HG03196 (cell line): ENCODE data around the gene TEPSIN.

Source experiments
- ATAC-seq: cut with Tn5 transposase; IDR thresholded peaks from one replicate; pipeline ENCODE4 v1.9.1; 2021; ENCODE audit not compliant: unreplicated experiment

TEPSIN gene

DNA sequence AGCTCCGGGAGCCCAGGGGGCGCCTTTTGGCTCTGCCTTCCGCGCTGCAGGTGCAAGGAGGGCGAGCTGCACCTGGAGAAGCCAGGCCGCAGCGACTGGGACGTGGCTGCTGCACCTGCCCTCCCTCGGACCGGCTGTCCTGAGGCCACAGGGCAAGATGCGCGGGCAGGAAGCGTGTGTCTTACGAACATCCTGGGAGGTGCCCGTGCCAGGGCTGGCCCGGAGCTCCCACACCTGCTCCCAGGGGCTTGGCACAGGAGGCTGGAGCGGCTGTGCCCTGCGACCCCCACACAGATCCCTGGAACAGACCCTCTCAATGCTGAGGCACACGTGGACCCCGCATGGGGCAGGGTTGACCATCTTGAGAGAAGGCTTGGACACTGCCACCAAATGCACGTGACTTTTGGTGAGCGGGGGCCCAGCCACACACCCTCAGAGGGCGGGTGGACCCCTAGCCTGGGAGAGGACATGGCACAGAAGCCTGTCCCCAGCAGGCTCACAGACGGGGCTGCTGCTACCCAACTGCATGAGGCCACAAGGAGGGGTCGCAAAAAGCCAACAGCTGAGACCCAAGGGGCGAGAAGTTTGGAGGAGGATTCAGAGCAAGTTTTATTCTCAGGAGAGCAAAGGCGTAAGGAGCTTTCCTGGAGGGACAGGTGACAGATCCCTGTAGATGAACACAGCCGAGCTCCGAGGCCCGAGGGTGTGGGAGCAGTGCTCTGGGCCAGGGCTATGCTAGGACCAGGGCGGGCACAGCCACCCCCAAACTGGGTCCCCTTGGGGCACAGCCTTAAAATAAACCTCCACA lies 11.6 kb upstream of the TEPSIN start:
- ATAC-seq, result no peak

DNA sequence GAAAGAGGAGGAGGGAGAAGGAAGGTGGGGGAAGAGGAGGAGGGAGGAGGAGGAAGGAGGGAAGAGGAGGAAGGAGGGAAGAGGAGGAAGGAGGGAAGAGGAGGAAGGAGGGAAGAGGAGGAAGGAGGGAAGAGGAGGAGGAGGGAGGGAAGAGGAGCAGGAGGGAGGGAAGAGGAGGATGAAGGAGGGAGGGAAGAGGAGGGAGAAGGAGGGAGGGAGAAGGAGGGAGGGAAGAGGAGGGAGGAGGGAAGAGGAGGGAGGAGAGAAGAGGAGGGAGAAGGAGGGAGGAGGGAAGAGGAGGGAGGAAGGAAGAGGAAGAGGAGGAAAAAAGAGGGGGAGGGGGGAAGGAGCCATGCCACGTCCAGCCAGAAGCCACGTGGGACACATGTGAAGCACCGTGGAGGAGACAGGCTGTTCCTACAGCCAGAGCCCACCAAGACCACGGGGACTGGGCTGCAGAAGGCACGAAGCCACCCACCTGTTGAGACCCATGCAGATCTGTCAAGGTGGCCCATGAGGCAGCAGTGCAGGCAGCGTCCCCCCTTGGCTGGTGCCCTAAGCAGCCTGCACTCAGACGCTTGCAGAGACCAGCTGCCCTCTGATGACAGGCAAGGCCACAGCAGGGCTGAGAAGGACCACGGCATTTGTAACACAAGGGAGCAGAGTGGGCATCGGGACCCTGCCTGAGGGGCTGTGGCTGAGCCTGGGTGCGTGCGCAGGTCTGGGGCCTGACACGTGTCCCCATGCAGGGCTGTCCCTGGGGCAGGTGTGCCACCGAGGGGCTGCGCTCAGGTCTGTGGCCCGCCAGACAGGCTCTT lies 10.6 kb upstream of the TEPSIN start:
- no peak for ATAC-seq

DNA sequence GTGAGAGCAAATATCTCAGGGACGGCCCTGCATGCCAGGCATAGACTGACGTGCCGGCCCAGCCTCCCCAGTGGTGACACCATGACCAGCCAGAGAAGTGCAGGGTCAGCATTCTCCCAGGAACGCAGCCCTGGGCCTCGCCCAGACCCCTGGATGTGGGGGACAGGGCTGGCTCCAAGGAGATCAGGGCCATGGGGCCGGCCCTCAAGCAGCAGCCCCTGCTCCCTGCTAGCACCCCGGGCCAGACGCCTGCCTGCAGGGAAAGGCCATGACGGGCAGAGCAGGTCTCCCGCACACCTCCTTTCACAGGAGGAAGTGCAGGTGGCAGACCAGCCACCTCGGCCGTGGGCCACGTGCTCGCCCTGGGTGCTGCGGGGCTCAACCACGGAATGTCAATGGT lies 9.8 kb upstream of the TEPSIN start:
- no peak for ATAC-seq

DNA sequence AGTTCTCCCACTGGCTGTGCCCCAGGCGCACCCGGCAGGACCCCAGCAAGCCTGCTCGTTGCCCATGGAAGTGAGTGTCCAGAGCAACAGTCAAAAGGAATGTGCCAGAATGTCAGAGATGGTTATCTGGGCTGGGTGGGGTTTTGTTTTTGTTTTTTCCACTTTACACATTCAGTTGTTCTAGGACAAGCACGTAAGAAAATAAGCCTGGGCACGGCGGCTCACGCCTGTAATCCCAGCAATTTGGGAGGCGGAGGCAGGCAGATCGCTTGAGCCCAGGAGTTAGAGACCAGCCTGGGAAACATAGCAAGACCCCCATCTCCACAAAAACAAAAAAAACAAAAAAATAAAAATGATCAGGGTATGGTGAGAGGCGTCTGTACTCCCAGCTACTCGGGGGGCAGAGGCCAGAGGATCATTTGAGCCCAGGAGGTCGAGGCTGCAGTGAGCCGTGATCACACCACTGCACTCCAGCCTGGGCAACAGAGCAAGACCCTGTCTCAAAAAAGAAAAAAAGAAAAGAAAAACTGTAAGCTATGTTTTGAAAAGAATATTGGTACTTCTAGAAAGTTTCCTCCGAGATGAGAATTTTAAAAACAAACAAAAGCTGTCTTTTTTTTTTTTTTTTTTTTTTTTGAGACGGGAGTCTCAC lies 8.6 kb upstream of the TEPSIN start:
- ATAC-seq, result no peak

DNA sequence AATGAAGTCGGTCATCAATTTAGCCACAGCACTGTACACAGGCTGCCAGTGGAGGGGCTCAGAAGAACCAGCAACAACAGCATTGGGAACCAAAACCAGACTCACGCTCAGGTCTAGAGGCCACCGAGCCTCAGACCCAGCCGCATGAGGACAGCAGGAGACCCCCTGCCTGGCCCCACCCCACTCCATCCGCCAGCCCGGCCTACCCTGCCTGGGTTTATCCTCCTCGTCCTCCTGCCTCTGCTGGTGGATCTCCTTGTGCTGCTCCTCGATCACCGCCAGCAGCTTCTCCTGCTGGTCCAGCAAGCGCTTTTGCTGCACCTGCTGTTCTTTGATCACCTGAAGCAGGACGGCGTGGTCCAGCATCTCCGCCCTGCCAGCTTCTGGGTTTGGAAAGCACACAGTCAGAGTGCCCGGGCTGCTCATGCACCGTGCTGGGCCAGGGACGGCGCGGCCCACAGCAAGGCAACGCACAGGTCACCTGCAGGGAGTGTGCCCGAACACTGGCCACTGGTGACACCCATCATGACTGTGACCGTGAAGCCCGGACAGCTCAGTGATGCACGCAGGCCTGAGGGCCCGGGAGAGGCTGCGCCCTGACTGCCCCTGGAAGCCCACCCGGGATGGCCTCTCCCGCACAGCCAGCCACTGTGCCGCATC lies 8.0 kb upstream of the TEPSIN start:
- no peak for ATAC-seq

DNA sequence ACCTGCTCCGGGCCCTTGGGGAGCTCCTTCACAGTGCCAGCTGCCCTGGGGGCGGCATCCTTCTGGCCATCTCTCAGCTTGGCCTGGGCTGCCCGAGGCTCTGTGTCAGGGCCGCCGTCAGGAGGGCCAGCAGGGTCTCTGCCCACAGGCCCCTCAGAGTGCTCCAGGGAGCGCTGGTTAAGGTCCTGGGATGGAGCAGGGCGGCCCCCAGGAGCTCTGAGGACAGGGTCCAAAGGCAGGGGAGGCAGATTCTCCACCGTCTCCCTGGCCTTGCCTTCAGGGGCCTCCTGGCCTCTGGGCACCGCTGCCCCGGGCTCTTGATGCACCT lies 7.5 kb upstream of the TEPSIN start:
- ATAC-seq, result no peak

DNA sequence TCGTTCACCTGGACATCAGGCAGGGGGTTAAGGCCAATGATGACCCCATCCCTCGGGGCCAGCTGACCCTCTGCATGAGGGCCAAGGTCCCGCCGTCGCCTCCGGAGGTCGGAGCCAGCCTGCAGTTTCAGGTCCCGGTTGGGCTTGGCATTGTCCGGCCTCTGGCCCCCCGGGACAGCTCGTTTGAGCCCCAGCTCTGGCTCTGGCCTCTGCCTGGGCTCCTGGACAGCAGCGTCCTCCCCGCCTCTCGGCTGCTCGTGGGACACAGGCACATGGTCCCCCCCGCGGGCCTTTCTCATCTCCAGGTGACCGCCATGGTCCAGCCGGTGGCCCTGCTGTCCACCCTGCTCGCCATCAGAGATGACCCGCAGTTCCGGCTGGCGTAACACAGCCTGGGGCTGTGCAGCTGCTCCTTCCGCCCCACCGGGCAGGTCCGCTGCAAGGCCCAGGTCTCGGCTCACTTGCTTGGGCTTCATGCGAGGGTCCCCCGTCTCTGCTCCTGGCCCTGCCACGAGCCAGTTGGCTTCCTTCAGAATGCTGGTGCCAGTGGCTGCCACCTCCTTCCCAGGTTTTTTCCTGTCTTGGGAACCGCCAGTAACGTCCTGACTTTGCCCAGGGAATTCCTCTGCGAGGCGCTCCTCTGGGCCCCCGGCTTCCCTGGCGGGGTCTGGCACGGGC lies 6.9 kb upstream of the TEPSIN start:
- ATAC-seq, result no peak

DNA sequence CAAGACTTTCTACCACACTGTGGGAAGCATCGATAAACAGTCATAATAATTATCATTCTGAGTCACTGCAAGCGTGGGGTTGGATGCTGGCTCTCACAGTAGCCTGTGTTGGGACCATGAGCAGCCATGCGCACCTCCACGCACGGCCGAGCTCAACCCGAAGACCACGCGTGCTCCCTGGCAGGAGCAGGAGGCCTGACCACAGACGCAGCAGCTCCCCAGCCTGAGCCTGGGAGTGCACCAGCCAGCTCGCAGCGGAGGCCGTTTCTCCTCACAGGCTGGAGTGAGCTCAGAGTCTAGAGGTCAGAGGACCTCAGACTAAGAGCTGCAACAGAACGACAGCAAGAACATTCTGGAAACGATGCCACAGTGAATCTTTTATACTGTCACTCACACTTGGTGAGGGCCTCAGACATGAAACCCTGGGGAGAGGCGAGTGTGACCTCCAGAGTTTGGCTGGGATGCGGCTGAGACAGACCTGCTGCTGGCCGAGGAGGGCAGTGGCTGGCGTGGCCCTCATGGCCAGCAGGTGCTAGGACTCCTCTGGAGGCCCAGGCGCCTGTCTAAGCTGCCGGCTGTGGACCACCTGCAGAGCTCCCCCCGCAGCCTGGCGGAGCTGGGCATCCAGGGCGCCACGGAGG lies 6.3 kb upstream of the TEPSIN start:
- no peak for ATAC-seq

DNA sequence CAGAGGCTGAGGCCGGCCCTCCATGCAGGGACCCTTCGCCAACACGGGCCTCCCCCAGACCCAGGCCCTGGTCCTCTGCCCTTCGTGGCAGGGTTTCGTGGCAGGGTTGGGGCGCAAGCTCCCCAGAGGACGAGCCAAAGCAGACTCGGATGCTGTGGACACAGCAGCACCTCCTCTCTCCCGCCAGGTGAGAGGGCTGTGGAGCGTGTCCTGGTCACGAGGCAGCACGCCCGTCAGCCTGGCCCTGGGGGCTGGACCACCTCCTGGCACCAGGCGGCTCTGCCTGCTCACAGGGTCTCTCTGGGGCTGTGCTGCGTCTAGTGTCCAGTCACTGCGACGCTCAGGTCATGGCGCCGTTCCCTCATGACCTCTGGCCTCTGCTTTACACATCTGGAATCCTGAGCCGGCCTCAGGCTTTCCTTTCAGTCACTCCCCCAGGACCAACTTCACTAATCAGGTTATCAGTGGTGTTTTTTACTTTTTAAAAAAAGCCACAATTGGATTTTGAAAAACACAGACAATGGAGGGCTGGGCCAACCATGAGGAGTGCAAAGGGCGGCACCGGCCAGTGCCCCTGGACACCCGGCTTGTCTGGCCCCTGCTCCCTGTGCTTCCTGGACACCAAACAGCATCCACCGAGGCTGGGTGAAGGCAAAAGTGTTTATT lies 5.6 kb upstream of the TEPSIN start:
- ATAC-seq, result no peak

DNA sequence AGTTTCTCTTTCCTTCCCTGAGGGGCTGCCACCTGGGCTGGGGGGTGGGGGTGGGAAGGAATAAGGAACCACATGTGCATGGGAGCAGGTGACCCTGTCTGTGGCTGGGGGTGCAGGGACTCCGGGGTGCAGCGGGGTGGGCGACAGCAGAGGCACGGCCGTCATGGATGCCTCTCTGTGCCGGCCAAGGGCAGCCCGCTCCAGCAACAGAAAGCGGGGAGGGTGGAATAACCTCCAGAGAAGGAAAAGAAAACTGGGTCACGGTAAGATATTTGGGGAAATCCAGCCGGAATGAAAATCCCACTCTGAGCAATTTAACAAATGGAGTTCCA lies 4.4 kb upstream of the TEPSIN start:
- no peak for ATAC-seq

DNA sequence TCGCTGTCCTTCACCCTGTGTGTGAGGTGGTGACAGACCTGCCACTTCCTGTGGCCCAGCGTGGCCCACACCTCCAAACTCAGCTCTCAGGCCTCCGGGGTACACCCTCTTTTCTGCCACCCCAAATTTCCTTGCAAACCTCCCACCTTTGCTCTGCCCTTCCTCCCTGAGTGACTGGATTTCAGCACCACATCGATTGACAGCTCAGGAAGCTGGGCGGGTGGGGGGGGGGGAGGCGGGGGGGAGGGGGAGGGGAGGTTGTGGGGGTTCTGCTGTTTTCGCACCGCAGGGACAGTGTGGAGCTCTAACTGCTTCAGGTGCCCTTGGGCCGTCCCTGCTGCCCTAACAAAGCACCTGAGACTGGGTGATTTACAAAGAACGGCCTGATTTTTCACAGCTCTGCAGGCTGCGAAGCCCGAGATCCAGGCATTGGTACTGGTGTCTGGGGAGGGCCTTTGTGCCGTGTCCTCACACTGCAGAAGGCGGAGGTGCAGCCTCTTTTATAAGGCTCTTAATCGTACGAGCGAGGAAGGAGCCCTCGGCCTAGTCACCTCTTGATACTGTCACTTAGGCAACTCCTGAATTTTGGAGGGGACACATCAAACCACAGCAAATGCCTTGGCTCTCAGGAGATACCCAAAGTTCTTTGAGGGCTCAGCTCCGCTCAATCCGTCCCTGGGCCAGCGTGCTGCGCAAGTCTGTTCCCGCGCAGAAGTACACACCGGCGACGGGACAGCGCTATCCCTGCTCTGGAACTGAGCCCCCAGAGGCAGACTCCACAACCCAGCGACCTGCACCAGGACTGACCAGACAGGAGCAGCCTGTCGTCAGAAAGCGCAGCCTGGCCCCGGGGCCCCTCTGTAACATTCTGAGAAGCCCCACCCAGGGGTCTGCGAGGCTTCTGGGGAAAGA lies 3.8 kb upstream of the TEPSIN start:
- no peak for ATAC-seq

DNA sequence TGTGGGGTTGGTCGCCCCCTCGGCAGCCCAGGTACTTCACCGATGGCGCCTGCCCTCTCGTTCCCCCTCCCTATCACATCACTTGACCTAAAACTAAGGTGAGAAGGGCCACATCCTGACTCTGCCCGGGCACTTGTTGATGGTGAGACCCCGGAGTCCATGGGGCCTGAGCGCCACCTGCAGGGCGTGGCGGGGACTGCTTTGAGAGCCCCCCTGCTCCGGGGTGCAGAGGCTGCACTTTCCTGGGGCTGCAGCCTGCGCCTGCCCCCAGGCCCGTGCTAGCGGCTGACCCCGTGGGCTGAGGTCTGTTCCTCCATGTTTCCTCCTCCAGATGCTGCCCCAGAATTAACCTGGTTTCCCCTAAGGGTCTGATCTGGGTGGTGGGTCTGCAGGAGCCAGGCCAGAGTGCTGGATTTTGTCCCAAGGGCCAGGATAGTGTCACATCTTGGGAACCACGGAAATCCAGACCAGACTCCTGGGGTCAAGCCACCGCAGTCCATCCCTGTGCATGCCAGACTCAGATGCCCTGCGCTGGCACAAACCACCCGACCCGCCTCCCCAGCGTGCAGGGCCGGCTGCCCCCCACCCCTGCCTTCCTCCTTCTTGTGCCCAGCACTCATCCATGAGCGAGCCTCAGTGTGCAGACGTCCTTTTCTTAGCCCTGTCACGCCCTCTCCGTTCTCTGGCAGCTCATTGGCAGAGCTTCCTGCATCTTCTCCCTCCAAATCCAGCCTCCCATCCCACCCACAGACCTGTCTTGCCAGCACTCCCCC lies 3.0 kb upstream of the TEPSIN start:
- no peak for ATAC-seq

DNA sequence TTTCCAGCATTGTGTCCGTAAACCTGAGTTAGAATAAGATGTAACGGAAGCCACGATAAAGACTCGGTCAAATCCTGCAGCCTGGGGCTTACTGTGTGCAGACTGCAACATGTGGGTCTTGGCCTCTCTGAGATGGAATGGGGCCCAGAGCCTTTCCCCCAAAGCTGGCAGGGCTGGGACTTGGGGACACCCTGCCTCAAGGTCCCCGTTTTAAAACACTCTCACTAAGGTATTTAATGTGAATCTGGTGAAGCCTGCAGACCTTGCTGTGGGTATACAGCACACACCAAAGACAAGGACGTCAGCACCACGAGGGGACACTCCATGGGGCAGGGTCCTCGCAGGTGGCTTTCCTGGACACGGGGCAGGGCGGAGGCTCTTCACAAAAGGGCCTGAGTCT lies 2.3 kb upstream of the TEPSIN start:
- no peak for ATAC-seq

DNA sequence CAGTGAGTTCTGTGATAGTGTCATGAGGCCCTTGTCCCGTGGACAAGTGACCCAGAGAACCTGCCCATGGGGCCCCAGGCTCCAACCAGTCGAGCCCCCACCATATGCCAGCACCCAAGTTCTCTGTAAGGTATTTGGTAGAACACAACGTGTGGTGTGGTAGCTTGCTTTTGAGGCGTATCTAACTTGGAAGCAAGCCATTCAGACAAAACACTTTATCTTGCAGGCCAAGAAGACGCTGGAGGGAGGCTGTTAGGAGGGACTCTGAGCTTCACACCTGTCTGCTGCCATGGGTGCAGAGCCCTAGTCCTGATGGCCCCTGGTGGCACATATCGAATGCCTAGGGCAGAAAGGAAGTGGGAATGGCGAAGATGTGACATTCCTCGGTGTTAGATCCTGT lies 1.9 kb upstream of the TEPSIN start:
- no peak for ATAC-seq

DNA sequence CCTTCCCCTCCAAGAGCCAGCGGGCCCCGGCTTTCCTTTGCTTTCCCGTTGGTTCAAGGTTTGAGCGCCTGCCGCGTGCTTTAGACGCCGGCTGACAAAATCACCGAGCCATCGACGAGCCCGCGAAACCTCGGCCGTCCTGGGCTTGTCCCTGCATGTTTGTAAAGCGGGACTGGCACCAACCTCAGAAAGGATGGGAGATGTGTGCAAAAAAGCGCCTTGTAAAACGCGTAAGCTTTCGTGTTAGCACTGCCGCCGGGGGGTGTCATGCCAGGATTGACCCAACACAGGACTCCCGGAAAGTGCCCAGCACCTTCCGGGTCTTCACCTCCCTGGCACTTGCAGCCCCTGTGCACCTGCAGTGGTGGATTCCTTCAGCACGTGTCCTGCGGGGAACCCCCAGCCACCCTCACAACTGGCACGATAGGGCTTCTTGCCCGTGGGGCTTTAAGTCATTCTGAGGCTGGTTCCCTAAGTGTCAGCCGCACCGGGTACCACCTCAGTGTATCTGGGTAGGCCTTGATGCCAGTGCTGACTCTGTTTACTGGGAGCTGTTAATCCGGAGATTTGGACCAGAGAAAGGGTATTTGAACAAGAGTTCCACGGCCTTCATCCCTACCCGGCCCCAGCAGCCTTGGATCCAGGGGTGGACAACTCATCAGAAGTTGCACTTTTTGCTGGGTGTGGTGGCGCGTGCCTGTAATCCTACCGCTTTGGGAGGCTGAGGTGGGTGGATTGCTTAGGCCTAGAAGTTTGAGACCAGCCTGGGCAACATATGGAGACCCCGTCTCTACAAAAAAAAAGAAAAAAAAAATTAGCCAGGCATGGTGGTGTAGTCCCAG lies 1.1 kb upstream of the TEPSIN start:
- ATAC-seq, result no peak

DNA sequence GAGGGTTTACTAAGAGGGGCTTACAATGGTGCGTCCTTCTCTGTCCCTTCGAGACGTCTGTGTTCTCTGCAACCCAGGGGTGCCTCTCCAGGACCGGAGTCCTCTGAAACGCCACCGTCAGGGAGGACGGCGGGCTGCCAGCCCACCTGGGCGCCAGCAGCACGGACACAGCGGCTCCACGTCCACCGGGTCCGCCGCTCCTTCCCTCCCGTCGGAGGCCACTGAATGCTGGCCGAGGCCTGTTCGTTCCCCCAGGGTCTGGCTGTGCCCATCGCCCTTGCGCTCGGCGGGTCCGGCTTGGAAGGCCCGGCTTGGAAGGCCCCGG lies 403 bp downstream of the TEPSIN start:
- ATAC-seq, result no peak
